ENCODE measurements around the gene KRTAP3-2. TPM values are rescaled to one million over a fixed set of nuclear protein-coding genes. Genes with fewer than 3 reads are reported as not detected.
A peak's percentile ranks its signal among the peaks of the same experiment; 100 is the strongest.

Gene KRTAP3-2
- total and polyA plus RNA-seq, 5 donors from 2014 or later = not detected

DNA sequence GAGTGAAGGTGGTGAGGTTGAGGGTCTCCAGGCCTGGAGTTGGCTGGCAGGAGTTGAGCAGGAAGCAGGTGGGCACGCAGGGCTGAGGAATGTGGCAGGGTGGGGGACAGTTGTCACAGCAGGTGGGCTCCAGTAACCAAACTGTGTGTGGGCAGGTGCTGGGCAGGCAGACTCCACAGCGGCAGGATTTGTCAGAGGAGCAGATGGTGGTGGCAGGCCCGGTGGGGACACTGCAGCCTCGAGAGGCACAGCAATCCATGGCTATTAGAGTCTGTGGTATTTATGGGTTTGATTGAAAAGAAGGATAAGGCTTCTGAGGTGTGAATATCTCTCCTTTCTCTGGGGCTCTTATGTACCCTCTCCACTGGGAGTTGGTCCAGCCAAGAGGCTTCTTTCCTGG lies 5.9 kb downstream of the KRTAP3-2 start, which contains the start of gene KRTAP3-3:
KRTAP3-3 (minus strand) TSS at position 326 of the 400 bp plus-strand sequence; CDS start at position 259, 67 bp downstream.
- Histone ChIP-seq H3K27me3 (ENCODE audit: control insufficient read depth, insufficient read depth, low read length) (peaks cover 16% of the 10 kb centered on the region), H3K9me3 (ENCODE audit: control insufficient read depth in 2 of 2, low read length in 2 of 2) (no peaks in the 10 kb centered on the region), H3K36me3 (ENCODE audit: control insufficient read depth, insufficient read depth, low read length) (no peaks in the 10 kb centered on the region), H3K4me3 (ENCODE audit: low read depth, low read length) (no peak within 1 kb of the TSS), H3K27ac (ENCODE audit: insufficient read depth, low read length, poor library complexity, severe bottlenecking) (no peak within 1 kb of the TSS), H3K4me1 (ENCODE audit: control insufficient read depth, insufficient read depth, low read length, poor library complexity, severe bottlenecking) (no peaks in the 10 kb centered on the region)
- DNase-seq = no peak
- H3K9me3 Mint-ChIP-seq = peaks cover 0 to 2% (median 0%) of the 10 kb centered on the region in 7 donors
- no peaks in the 10 kb centered on the region for H3K36me3 Mint-ChIP-seq
- peaks cover 60% of the 10 kb centered on the region for H3K27me3 Mint-ChIP-seq
- ATAC-seq (ENCODE audit: low read depth in 2 of 2) = no peak
- no peaks in the 10 kb centered on the region for H3K4me1 Mint-ChIP-seq
- peak within 1 kb of the TSS in 1 of 3 donors; percentile 50 for H3K27ac Mint-ChIP-seq
- H3K4me3 Mint-ChIP-seq = no peak within 1 kb of the TSS

DNA sequence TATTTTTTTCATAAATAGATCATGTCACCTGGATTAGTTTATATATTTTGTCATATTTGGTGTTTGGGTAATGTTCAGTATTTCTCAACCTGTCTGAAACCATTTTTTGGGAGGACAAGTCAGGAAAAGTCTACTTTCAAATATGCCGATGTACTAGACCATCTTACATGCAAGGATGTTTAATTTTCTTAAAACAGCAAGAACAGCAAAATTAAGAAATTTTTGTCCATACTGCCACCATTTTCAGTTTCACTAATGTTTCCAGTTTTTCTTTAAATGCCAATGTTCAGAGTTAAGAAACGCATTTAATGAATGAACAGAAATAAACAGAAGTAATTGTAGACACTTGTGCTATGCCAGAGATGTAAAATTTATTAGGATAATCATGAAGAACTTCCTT lies 6.6 kb downstream of the KRTAP3-2 start:
- Histone ChIP-seq H3K4me1 (ENCODE audit: control insufficient read depth, insufficient read depth, low read length, poor library complexity, severe bottlenecking) (no peaks in the 10 kb centered on the region), H3K4me3 (ENCODE audit: low read depth, low read length) (no peak overlapping the region), H3K36me3 (ENCODE audit: control insufficient read depth, insufficient read depth, low read length) (no peaks in the 10 kb centered on the region), H3K27me3 (ENCODE audit: control insufficient read depth, insufficient read depth, low read length) (peaks cover 16% of the 10 kb centered on the region), H3K9me3 (ENCODE audit: control insufficient read depth in 2 of 2, low read length in 2 of 2) (no peaks in the 10 kb centered on the region), H3K27ac (ENCODE audit: insufficient read depth, low read length, poor library complexity, severe bottlenecking) (no peak overlapping the region)
- Mint-ChIP-seq H3K9me3 (peaks cover 0 to 2% (median 0%) of the 10 kb centered on the region in 7 donors), H3K36me3 (no peaks in the 10 kb centered on the region), H3K27ac (no peak overlapping the region), H3K4me3 (no peak overlapping the region), H3K27me3 (peaks cover 54% of the 10 kb centered on the region), H3K4me1 (no peaks in the 10 kb centered on the region)
- DNase-seq (no peak), ATAC-seq (ENCODE audit: low read depth in 2 of 2) (no peak)

DNA sequence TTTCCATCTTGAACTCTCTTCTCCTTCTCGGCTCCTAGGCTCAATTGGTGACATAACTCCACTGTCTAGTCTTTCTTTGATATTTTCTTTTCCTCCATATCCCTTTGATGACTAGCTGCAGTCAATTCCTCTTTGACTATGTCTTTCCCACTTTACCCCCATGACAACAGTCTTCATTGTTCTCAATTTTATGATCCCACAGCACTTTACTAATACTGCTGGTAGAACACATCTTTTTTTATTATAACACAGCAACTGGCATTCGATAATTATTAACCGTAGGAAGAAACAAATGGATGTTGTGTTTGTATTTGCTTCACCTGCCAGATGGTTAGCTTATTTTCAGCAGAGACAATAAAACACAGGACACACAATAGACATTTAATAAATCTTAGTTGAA lies 7.0 kb downstream of the KRTAP3-2 start:
- Histone ChIP-seq H3K36me3 (ENCODE audit: control insufficient read depth, insufficient read depth, low read length) (no peaks in the 10 kb centered on the region), H3K9me3 (ENCODE audit: control insufficient read depth in 2 of 2, low read length in 2 of 2) (no peaks in the 10 kb centered on the region), H3K4me1 (ENCODE audit: control insufficient read depth, insufficient read depth, low read length, poor library complexity, severe bottlenecking) (no peaks in the 10 kb centered on the region), H3K27ac (ENCODE audit: insufficient read depth, low read length, poor library complexity, severe bottlenecking) (no peak overlapping the region), H3K4me3 (ENCODE audit: low read depth, low read length) (no peak overlapping the region), H3K27me3 (ENCODE audit: control insufficient read depth, insufficient read depth, low read length) (peaks cover 16% of the 10 kb centered on the region)
- no peak overlapping the region for H3K4me3 Mint-ChIP-seq
- peaks cover 58% of the 10 kb centered on the region for H3K27me3 Mint-ChIP-seq
- H3K27ac Mint-ChIP-seq = no peak overlapping the region
- no peaks in the 10 kb centered on the region for H3K4me1 Mint-ChIP-seq
- peaks cover 0 to 2% (median 0%) of the 10 kb centered on the region in 7 donors for H3K9me3 Mint-ChIP-seq
- no peaks in the 10 kb centered on the region for H3K36me3 Mint-ChIP-seq
- no peak for ATAC-seq (ENCODE audit: low read depth in 2 of 2)
- no peak for DNase-seq

DNA sequence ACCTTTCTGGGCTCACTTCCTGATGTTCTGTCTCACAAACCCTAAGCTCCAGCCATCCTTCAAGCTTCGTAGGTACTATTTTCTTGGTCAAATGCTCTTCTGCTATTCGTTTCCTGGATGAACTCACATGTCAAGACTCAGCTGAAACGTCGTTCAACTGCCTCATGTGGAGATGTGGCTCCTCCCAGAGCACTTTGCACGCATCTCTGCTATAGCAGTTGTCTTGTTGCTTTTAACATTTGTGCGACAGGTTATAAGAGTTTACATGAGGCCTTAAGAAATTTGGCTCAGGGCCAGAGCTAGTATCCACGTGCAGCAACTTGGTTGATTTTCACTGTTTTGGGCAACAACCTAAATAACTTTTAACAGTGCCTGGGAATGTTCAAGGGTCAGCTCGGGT lies 12.8 kb downstream of the KRTAP3-2 start:
- Mint-ChIP-seq H3K27ac (no peak overlapping the region), H3K36me3 (no peaks in the 10 kb centered on the region), H3K4me1 (no peaks in the 10 kb centered on the region), H3K9me3 (no peaks in the 10 kb centered on the region), H3K27me3 (peaks cover 29% of the 10 kb centered on the region), H3K4me3 (no peak overlapping the region)
- no peak for ATAC-seq (ENCODE audit: low read depth in 2 of 2)
- H3K9me3 ChIP-seq (ENCODE audit: control insufficient read depth in 2 of 2, low read length in 2 of 2) = no peaks in the 10 kb centered on the region
- DNase-seq = no peak
- no peak overlapping the region for H3K4me3 ChIP-seq (ENCODE audit: low read depth, low read length)
- H3K36me3 ChIP-seq (ENCODE audit: control insufficient read depth, insufficient read depth, low read length) = no peaks in the 10 kb centered on the region
- H3K27me3 ChIP-seq (ENCODE audit: control insufficient read depth, insufficient read depth, low read length) = peaks cover 2% of the 10 kb centered on the region
- H3K4me1 ChIP-seq (ENCODE audit: control insufficient read depth, insufficient read depth, low read length, poor library complexity, severe bottlenecking) = no peaks in the 10 kb centered on the region
- H3K27ac ChIP-seq (ENCODE audit: insufficient read depth, low read length, poor library complexity, severe bottlenecking) = no peak overlapping the region

DNA sequence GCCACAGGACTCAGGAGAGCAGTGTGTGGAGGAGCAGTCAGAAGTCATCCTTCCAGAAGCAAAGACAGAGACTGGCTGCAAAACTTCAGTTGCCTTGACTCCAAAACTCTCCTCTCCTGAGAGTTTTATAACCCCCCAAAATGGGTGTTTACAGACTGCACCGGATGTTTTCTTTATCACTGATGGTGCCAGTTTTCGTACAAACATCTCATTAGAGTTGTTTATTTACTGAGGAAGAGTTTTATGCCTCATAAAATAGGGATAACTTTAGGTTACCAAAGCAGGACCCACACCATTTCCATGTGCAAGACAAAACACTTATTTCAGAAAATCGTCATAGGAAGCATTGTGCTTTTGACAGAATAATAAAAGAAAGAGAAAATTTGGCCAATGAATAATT lies 15.5 kb downstream of the KRTAP3-2 start, which contains the start of gene KRT40:
KRT40 (minus strand) TSS at position 101 of the 400 bp plus-strand sequence; CDS start at position 48, 53 bp downstream.
- no peaks in the 10 kb centered on the region for H3K4me1 Mint-ChIP-seq
- no peaks in the 10 kb centered on the region for H3K9me3 ChIP-seq (ENCODE audit: control insufficient read depth in 2 of 2, low read length in 2 of 2)
- ATAC-seq (ENCODE audit: low read depth in 2 of 2) = no peak
- no peaks in the 10 kb centered on the region for H3K36me3 ChIP-seq (ENCODE audit: control insufficient read depth, insufficient read depth, low read length)
- H3K4me3 ChIP-seq (ENCODE audit: low read depth, low read length) = no peak within 1 kb of the TSS
- H3K4me3 Mint-ChIP-seq = no peak within 1 kb of the TSS
- H3K27me3 Mint-ChIP-seq = peaks cover 12% of the 10 kb centered on the region
- H3K27me3 ChIP-seq (ENCODE audit: control insufficient read depth, insufficient read depth, low read length) = peaks cover 2% of the 10 kb centered on the region
- no peak within 1 kb of the TSS for H3K27ac Mint-ChIP-seq
- H3K4me1 ChIP-seq (ENCODE audit: control insufficient read depth, insufficient read depth, low read length, poor library complexity, severe bottlenecking) = no peaks in the 10 kb centered on the region
- H3K27ac ChIP-seq (ENCODE audit: insufficient read depth, low read length, poor library complexity, severe bottlenecking) = no peak within 1 kb of the TSS
- H3K36me3 Mint-ChIP-seq = no peaks in the 10 kb centered on the region
- H3K9me3 Mint-ChIP-seq = no peaks in the 10 kb centered on the region
- no peak for DNase-seq

DNA sequence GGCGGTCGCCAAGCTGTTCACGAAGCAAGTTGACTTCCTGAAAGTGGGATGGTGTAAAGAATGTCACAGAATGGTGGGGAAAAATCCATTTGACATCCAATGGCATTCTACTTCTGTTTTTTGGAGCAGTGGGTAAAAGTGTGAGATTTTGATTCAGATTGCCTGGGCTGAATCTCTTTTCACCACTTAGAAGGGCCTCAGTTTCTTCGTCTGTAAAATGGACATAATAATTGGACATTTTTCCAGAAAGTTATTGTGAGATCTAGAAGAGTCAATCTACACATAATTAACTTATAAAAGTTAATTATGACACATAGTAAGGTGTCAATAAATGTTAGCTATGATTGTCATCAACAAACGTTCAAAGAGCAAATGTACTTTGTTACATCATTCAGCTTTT lies 18.6 kb downstream of the KRTAP3-2 start:
- DNase-seq (no peak), ATAC-seq (ENCODE audit: low read depth in 2 of 2) (no peak)
- Mint-ChIP-seq H3K9me3 (no peaks in the 10 kb centered on the region), H3K4me1 (no peaks in the 10 kb centered on the region), H3K27me3 (peaks cover 5% of the 10 kb centered on the region), H3K36me3 (no peaks in the 10 kb centered on the region), H3K27ac (no peak overlapping the region), H3K4me3 (no peak overlapping the region)
- Histone ChIP-seq H3K27me3 (ENCODE audit: control insufficient read depth, insufficient read depth, low read length) (peaks cover 4% of the 10 kb centered on the region), H3K27ac (ENCODE audit: insufficient read depth, low read length, poor library complexity, severe bottlenecking) (no peak overlapping the region), H3K36me3 (ENCODE audit: control insufficient read depth, insufficient read depth, low read length) (no peaks in the 10 kb centered on the region), H3K4me1 (ENCODE audit: control insufficient read depth, insufficient read depth, low read length, poor library complexity, severe bottlenecking) (no peaks in the 10 kb centered on the region), H3K9me3 (ENCODE audit: control insufficient read depth in 2 of 2, low read length in 2 of 2) (no peaks in the 10 kb centered on the region), H3K4me3 (ENCODE audit: low read depth, low read length) (no peak overlapping the region)

DNA sequence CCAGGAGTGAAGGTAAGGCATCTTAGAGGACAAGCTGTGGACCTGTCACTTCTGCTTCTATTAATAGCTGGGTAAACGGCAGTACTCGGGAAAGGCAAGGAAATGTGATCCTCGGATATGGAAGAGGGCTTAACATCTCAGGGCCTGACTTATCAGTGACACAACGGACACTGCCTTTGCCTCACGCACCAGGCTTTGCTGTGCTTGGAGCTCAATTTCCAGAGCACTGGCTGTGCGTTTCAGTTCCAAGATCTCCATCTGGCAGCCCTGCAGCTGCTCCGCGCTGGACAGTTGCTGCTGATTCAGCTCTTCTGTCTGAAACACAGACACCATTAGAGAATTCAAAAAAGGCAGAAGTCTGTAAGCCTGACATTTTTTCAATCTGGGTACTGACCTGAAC lies 19.1 kb downstream of the KRTAP3-2 start:
- no peaks in the 10 kb centered on the region for H3K9me3 ChIP-seq (ENCODE audit: control insufficient read depth in 2 of 2, low read length in 2 of 2)
- no peaks in the 10 kb centered on the region for H3K4me1 ChIP-seq (ENCODE audit: control insufficient read depth, insufficient read depth, low read length, poor library complexity, severe bottlenecking)
- no peak overlapping the region for H3K27ac ChIP-seq (ENCODE audit: insufficient read depth, low read length, poor library complexity, severe bottlenecking)
- no peaks in the 10 kb centered on the region for H3K4me1 Mint-ChIP-seq
- no peaks in the 10 kb centered on the region for H3K9me3 Mint-ChIP-seq
- peaks cover 5% of the 10 kb centered on the region for H3K27me3 ChIP-seq (ENCODE audit: control insufficient read depth, insufficient read depth, low read length)
- no peak overlapping the region for H3K4me3 Mint-ChIP-seq
- no peaks in the 10 kb centered on the region for H3K36me3 ChIP-seq (ENCODE audit: control insufficient read depth, insufficient read depth, low read length)
- H3K4me3 ChIP-seq (ENCODE audit: low read depth, low read length) = no peak overlapping the region
- no peak for DNase-seq
- no peaks in the 10 kb centered on the region for H3K36me3 Mint-ChIP-seq
- no peak for ATAC-seq (ENCODE audit: low read depth in 2 of 2)
- no peak overlapping the region for H3K27ac Mint-ChIP-seq
- peaks cover 6% of the 10 kb centered on the region for H3K27me3 Mint-ChIP-seq

DNA sequence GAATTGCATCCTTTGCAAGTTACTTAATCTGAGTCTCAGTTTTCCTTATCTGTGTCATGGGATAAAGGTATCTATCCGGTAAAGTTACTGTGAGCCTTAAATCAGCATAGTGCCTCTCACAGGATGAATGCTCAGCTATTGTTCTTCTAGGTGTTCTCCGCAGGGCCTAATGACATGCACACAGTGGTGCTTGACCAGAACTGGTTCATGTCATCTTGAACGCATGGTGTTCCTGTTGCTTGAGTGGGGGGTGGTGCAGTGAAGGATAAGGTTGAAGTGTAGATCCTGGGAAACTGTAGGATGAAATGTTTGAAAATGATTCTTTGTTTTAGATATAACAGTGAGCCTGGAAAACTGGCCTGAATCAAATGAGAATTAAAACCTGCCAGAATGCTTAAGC lies 19.6 kb downstream of the KRTAP3-2 start:
- H3K4me1 Mint-ChIP-seq = no peaks in the 10 kb centered on the region
- Histone ChIP-seq H3K4me3 (ENCODE audit: low read depth, low read length) (no peak overlapping the region), H3K9me3 (ENCODE audit: control insufficient read depth in 2 of 2, low read length in 2 of 2) (no peaks in the 10 kb centered on the region), H3K36me3 (ENCODE audit: control insufficient read depth, insufficient read depth, low read length) (no peaks in the 10 kb centered on the region), H3K27ac (ENCODE audit: insufficient read depth, low read length, poor library complexity, severe bottlenecking) (no peak overlapping the region), H3K27me3 (ENCODE audit: control insufficient read depth, insufficient read depth, low read length) (peaks cover 5% of the 10 kb centered on the region), H3K4me1 (ENCODE audit: control insufficient read depth, insufficient read depth, low read length, poor library complexity, severe bottlenecking) (no peaks in the 10 kb centered on the region)
- no peaks in the 10 kb centered on the region for H3K9me3 Mint-ChIP-seq
- no peak for DNase-seq
- H3K4me3 Mint-ChIP-seq = no peak overlapping the region
- no peaks in the 10 kb centered on the region for H3K36me3 Mint-ChIP-seq
- peaks cover 10% of the 10 kb centered on the region for H3K27me3 Mint-ChIP-seq
- no peak overlapping the region for H3K27ac Mint-ChIP-seq
- ATAC-seq (ENCODE audit: low read depth in 2 of 2) = no peak

Measured in CD4-positive, CD25-positive, alpha-beta regulatory T cell (primary cell).